Uterus (tissue), 2 donors: ENCODE data around the gene MACROD1.

Experiments
- CTCF ChIP-seq, 4 experiments: fragments of 200-600 bp in 2 of 4; fragments of 450-650 bp in 2 of 4; sonication (generic) in 2 of 4; IDR thresholded peaks; one replicate each; pipeline ENCODE4 v1.5.1; 2016 to 2019; ENCODE audit warnings: antibody characterized with exemption in 4 of 4, mild to moderate bottlenecking in 2 of 4, moderate library complexity in 1 of 4
- POLR2A ChIP-seq, 2 donors: fragments of 450-650 bp; IDR thresholded peaks; one replicate each; pipeline ENCODE4 v1.6.1; 2016; ENCODE audit warnings: antibody characterized with exemption in 2 of 2, mild to moderate bottlenecking in 1 of 2, moderate library complexity in 1 of 2

- TF ChIP-seq CTCF (IDR thresholded peaks at IDR 0.05) = no peak
- TF ChIP-seq POLR2A (IDR thresholded peaks at IDR 0.05) = no peak
Measured at GRCh38 chr11:64209563-64209843, 43.6 kb upstream of the MACROD1 start.
